ENCODE measurements around the gene COA7. TPM values are rescaled to one million over a fixed set of nuclear protein-coding genes. Genes with fewer than 3 reads are reported as not detected.
"Not testable (repeated sequence)": the region's sequence is repeated elsewhere in the genome, so short reads cannot be mapped to it uniquely, and the experiment has no call there.

Gene COA7
- total and polyA plus RNA-seq, 2 of the 4 experiments (the other 2 are of a cell fraction) = 9.3 to 20.3 TPM

GRCh38 chr1:52738148-52738547 lies 40.0 kb upstream of the COA7 start:
- Histone ChIP-seq H3K4me3 (ENCODE audit: insufficient read depth, low read depth, low read length) (no peak overlapping the region), H4K91ac (ENCODE audit: insufficient read depth, low read depth, low read length) (no peak overlapping the region), H3K4me1 (ENCODE audit: control insufficient read depth, insufficient read depth, low read length) (no peaks in the 10 kb centered on the region; the same call in 1 of the 2 replicates), H3K79me1 (ENCODE audit: low read depth in 1 of 2, low read length in 2 of 2) (peaks cover 13 to 62% of the 10 kb centered on the region in 2 experiments), H3K4me2 (ENCODE audit: low read depth, low read length) (no peak overlapping the region), H3K36me3 (ENCODE audit: control insufficient read depth, insufficient read depth, low read length) (no peaks in the 10 kb centered on the region; the same call in 1 of the 2 replicates), H2BK5ac (ENCODE audit: low read depth, low read length, poor library complexity, severe bottlenecking) (no peak overlapping the region), H3K27ac (ENCODE audit: insufficient read depth, low read length) (no peak overlapping the region), H3K14ac (replicated peaks; ENCODE audit: low read depth, low read length) (no peak overlapping the region), H3K56ac (ENCODE audit: extremely low read depth, insufficient read depth, low read length) (no peak overlapping the region), H2AK9ac (replicated peaks; ENCODE audit: low read depth, low read length, poor library complexity) (no peak overlapping the region), H3K27me3 (ENCODE audit: control insufficient read depth, insufficient read depth, low read length) (no peaks in the 10 kb centered on the region), H2BK20ac (ENCODE audit: low read depth, low read length) (no peak overlapping the region), H2AK5ac (ENCODE audit: low read depth, low read length) (no peak overlapping the region), H3K9me1 (ENCODE audit: insufficient read depth, low read length) (peaks cover 10% of the 10 kb centered on the region; the same call in 1 of the 2 replicates), H3K9me3 (ENCODE audit: control insufficient read depth, insufficient read depth, low read length) (no peaks in the 10 kb centered on the region), H2BK120ac (ENCODE audit: low read depth, low read length) (no peak overlapping the region), H2AFZ (replicated peaks; ENCODE audit: low read length, poor library complexity) (no peak overlapping the region), H3K4ac (ENCODE audit: low read depth, low read length) (no peak overlapping the region), H4K8ac (ENCODE audit: low read depth in 2 of 2, low read length in 2 of 2) (no peak overlapping the region), H4K20me1 (ENCODE audit: insufficient read depth, low read length) (peaks cover 42% of the 10 kb centered on the region), H3K9ac (ENCODE audit: low read depth, low read length) (no peak overlapping the region), H4K5ac (ENCODE audit: low read depth, low read length) (no peak overlapping the region), H3K23ac (ENCODE audit: low read depth, low read length) (no peak overlapping the region), H2BK15ac (ENCODE audit: low read depth, low read length) (no peak overlapping the region), H3K18ac (ENCODE audit: low read depth, low read length) (no peak overlapping the region)
- intact Hi-C loops (cut with micrococcal nuclease) = no loop called here
- ATAC-seq (ENCODE audit: low read depth) (no peak), DNase-seq (no peak)
- WGBS, 2 experiments (ENCODE audit: extremely low coverage in 2 of 2, insufficient read length in 1 of 2) = no CpG with 5 or more reads among the region's 5 CpGs
- BruUV-seq (replicated peaks) = no TSS peak
- ChIA-PET CTCF (interaction anchor here (1.0 kb wide), 1 partner anchor 37 kb away, joined by 3 read pairs; no protein-coding TSS in a partner anchor), POLR2A (ENCODE audit: unreplicated experiment) (interaction anchor here (0.6 kb wide), 1 partner anchor 41 kb away, joined by 15 read pairs; no protein-coding TSS in a partner anchor)
- dilution Hi-C loops (cut with HindIII; ENCODE audit: low sequenced_read_pairs, unreplicated experiment) = no loop called here
- no peak for TF ChIP-seq NFE2L2 (IDR thresholded peaks at IDR 0.05; ENCODE audit: low read depth, low read length)
- TF ChIP-seq USF2 (IDR thresholded peaks at IDR 0.05; ENCODE audit: low read depth, low read length) = no peak
- TF ChIP-seq SMC3 (IDR thresholded peaks at IDR 0.05; ENCODE audit: low read depth, low read length) = no peak
- TF ChIP-seq MAFK (IDR thresholded peaks at IDR 0.05; ENCODE audit: low read depth, low read length) = no peak
- TF ChIP-seq RAD21 (IDR thresholded peaks at IDR 0.05; ENCODE audit: low read length) = no peak
- in situ Hi-C loops (cut with MboI; ENCODE audit: low sequenced_read_pairs) = no loop called here

GRCh38 chr1:52735371-52735770 lies 37.2 kb upstream of the COA7 start:
- H3K18ac ChIP-seq (ENCODE audit: low read depth, low read length); H4K91ac ChIP-seq (ENCODE audit: insufficient read depth, low read depth, low read length); intact Hi-C loops (cut with micrococcal nuclease); H2AK9ac ChIP-seq (replicated peaks; ENCODE audit: low read depth, low read length, poor library complexity); dilution Hi-C loops (cut with HindIII; ENCODE audit: low sequenced_read_pairs, unreplicated experiment); H3K9ac ChIP-seq (ENCODE audit: low read depth, low read length); ATAC-seq (ENCODE audit: low read depth); H2AK5ac ChIP-seq (ENCODE audit: low read depth, low read length); in situ Hi-C loops (cut with MboI; ENCODE audit: low sequenced_read_pairs); H3K27me3 ChIP-seq (ENCODE audit: control insufficient read depth, insufficient read depth, low read length); H3K14ac ChIP-seq (replicated peaks; ENCODE audit: low read depth, low read length); H3K4me3 ChIP-seq (ENCODE audit: insufficient read depth, low read depth, low read length); H2BK5ac ChIP-seq (ENCODE audit: low read depth, low read length, poor library complexity, severe bottlenecking); H3K9me3 ChIP-seq (ENCODE audit: control insufficient read depth, insufficient read depth, low read length); H2BK20ac ChIP-seq (ENCODE audit: low read depth, low read length); H3K23ac ChIP-seq (ENCODE audit: low read depth, low read length); H3K27ac ChIP-seq (ENCODE audit: insufficient read depth, low read length); DNase-seq; H3K4me1 ChIP-seq (ENCODE audit: control insufficient read depth, insufficient read depth, low read length); H2BK15ac ChIP-seq (ENCODE audit: low read depth, low read length); H3K4me2 ChIP-seq (ENCODE audit: low read depth, low read length); H3K4ac ChIP-seq (ENCODE audit: low read depth, low read length); CTCF ChIA-PET; H2BK120ac ChIP-seq (ENCODE audit: low read depth, low read length); H3K9me1 ChIP-seq (ENCODE audit: insufficient read depth, low read length); POLR2A ChIA-PET (ENCODE audit: unreplicated experiment); H4K8ac ChIP-seq (ENCODE audit: low read depth in 2 of 2, low read length in 2 of 2); H3K56ac ChIP-seq (ENCODE audit: extremely low read depth, insufficient read depth, low read length); H2AFZ ChIP-seq (replicated peaks; ENCODE audit: low read length, poor library complexity); H3K36me3 ChIP-seq (ENCODE audit: control insufficient read depth, insufficient read depth, low read length); H4K5ac ChIP-seq (ENCODE audit: low read depth, low read length); BruUV-seq (replicated peaks): not testable (repeated sequence)
- peaks cover 13 to 68% of the 10 kb centered on the region in 2 experiments for H3K79me1 ChIP-seq (ENCODE audit: low read depth in 1 of 2, low read length in 2 of 2)
- whole genome bisulfite sequencing, 2 experiments (ENCODE audit: extremely low coverage in 2 of 2, insufficient read length in 1 of 2) = no CpG with 5 or more reads among the region's 9 CpGs
- H4K20me1 ChIP-seq (ENCODE audit: insufficient read depth, low read length) = peaks cover 52% of the 10 kb centered on the region
